Activated T-helper 2 cell treated with anti-CD3 and anti-CD28 coated beads, Interferon-gamma antibody, Interleukin-2, Interleukin-4, amounts not matched to agents 10 μg/mL and 5 μg/mL and 100 μg/mL, durations not matched to agents 14 hours and 24 hours and 36 hours (primary cell): ENCODE measurements around the gene CDKN2B-AS1. TPM values are rescaled to one million over a fixed set of nuclear protein-coding genes. Genes with fewer than 3 reads are reported as not detected.

Experiments used
- DNase-seq: peaks from one replicate; pipeline ENCODE4 v3.0.0; 2021; ENCODE audit warnings: low spot score
- H3K27ac Mint-ChIP-seq: one replicate; pipeline ENCODE4 v1.8.0; 2021; ENCODE audit warnings: mixed read lengths
- H3K27me3 Mint-ChIP-seq: one replicate; pipeline ENCODE4 v1.8.0; 2021; ENCODE audit warnings: low read depth, mixed read lengths
- H3K36me3 Mint-ChIP-seq: one replicate; pipeline ENCODE4 v1.8.0; 2021; ENCODE audit warnings: low read depth, mixed read lengths
- H3K4me1 Mint-ChIP-seq: one replicate; pipeline ENCODE4 v1.8.0; 2021; ENCODE audit warnings: low read depth, mixed read lengths
- H3K4me3 Mint-ChIP-seq: one replicate; pipeline ENCODE4 v1.8.0; 2021; ENCODE audit warnings: low read depth, mild to moderate bottlenecking, moderate library complexity, mixed read lengths
- H3K9me3 Mint-ChIP-seq: one replicate; pipeline ENCODE4 v1.8.0; 2021; ENCODE audit warnings: mixed read lengths
- intact Hi-C: fragments of 100-400 bp; cut with micrococcal nuclease; formaldehyde crosslinking; loops from one replicate; pipeline ENCODE4 v1.15.1; 2023
- total RNA-seq: library from RNA; stranded (reverse); gene quantifications from 2 replicates; pipeline ENCODE4 v1.2.3, GENCODE V29; 2022

Gene CDKN2B-AS1
- total RNA-seq, 1 donor from 2014 or later = 0.82 TPM

DNA sequence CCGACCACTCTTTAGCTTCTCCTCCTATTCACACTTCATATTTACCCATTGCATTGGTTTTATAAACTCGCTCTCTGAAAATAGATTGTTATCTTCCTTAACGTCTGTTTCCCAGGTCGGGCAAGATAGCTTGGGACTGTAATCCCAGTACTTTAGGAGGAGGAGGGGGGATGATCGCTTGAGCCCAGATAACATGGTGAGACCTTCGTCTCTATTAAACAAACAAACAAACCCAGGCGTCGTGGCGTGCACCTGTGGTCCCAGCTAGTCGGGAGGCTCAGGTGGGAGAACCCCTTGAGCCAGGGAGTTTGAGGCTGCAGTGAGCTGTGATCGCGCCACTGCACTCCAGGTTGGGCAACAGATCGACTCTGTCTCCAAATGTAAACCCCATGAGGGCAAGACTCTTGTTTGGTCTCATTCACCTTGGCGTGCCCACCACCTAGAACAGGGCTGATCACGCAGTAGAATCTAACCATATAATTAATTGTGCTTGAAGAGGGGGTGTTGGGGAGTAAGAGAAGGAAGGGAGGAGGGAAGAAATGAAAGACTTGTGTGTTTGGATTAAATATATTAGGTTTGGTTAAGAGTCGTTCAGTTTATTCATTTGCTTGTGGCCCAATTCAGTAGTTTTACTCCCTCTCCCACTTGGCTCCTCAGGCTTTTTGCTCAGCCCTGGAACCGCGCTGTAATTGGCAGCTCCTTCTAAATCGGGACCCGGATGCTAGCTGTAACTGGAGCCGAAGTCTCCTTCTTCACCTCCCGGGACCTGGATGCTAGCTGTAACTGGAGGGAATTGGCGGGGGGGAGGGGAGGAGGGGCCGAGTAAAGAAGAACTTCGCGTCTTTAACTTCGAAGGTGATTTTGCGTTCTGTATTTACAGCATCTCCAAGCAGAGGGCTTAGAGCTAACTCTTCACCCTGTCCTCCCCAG, 25.3 kb upstream of the CDKN2B-AS1 start:
- no peak for DNase-seq
- peaks cover 88% of the 10 kb centered on the region for H3K27me3 Mint-ChIP-seq
- intact Hi-C loops = loop anchor here (5.0 kb wide), 1 partner anchor 478 kb away; the partner anchor contains the start of gene DMRTA1
- no peak overlapping the region for H3K4me3 Mint-ChIP-seq
- peaks cover 30% of the 10 kb centered on the region for H3K36me3 Mint-ChIP-seq
- peaks cover 12% of the 10 kb centered on the region for H3K9me3 Mint-ChIP-seq
- H3K4me1 Mint-ChIP-seq = peaks cover 29% of the 10 kb centered on the region
- peak overlapping the region; percentile 23 for H3K27ac Mint-ChIP-seq

GRCh38 chr9:21969951-21970799, 24.4 kb upstream of the CDKN2B-AS1 start:
- Mint-ChIP-seq H3K4me1 (peaks cover 33% of the 10 kb centered on the region), H3K4me3 (no peak overlapping the region), H3K9me3 (peaks cover 12% of the 10 kb centered on the region), H3K27me3 (peaks cover 89% of the 10 kb centered on the region), H3K27ac (no peak overlapping the region), H3K36me3 (peaks cover 30% of the 10 kb centered on the region)
- no peak for DNase-seq
- intact Hi-C loops = loop anchor here (5.0 kb wide), 1 partner anchor 477 kb away; the partner anchor contains the start of gene DMRTA1

- Mint-ChIP-seq H3K27me3 (peaks cover 90% of the 10 kb centered on the region), H3K4me1 (peaks cover 29% of the 10 kb centered on the region), H3K9me3 (peaks cover 12% of the 10 kb centered on the region), H3K36me3 (peaks cover 28% of the 10 kb centered on the region), H3K4me3 (no peak overlapping the region), H3K27ac (no peak overlapping the region)
- DNase-seq = no peak
- intact Hi-C loops = no loop called here
Observed at GRCh38 chr9:21970800-21971640, 23.6 kb upstream of the CDKN2B-AS1 start.

- peaks cover 25% of the 10 kb centered on the region for H3K4me1 Mint-ChIP-seq
- H3K27ac Mint-ChIP-seq = no peak overlapping the region
- no peak overlapping the region for H3K4me3 Mint-ChIP-seq
- intact Hi-C loops = no loop called here
- DNase-seq = no peak
- peaks cover 12% of the 10 kb centered on the region for H3K9me3 Mint-ChIP-seq
- H3K36me3 Mint-ChIP-seq = peaks cover 25% of the 10 kb centered on the region
- peaks cover 91% of the 10 kb centered on the region for H3K27me3 Mint-ChIP-seq
Observed at GRCh38 chr9:21972361-21972760, 22.2 kb upstream of the CDKN2B-AS1 start.

- intact Hi-C loops = loop anchor here (2.0 kb wide), 4 partner anchors 14 to 144 kb away; no protein-coding TSS in a partner anchor
- no peak for DNase-seq
- Mint-ChIP-seq H3K4me3 (peak overlapping the region; percentile 83), H3K27ac (no peak overlapping the region), H3K36me3 (peaks cover 14% of the 10 kb centered on the region), H3K9me3 (peaks cover 4% of the 10 kb centered on the region), H3K27me3 (peaks cover 87% of the 10 kb centered on the region), H3K4me1 (peaks cover 19% of the 10 kb centered on the region)
Observed at GRCh38 chr9:21974343-21974721, 20.3 kb upstream of the CDKN2B-AS1 start.

- intact Hi-C loops = loop anchor here (1.0 to 5.0 kb wide), 7 partner anchors 10 to 1847 kb away; partner anchors contain the start of genes CDKN2A and CDKN2B-AS1
- no peak for DNase-seq
- H3K36me3 Mint-ChIP-seq = peaks cover 11% of the 10 kb centered on the region
- peaks cover 87% of the 10 kb centered on the region for H3K27me3 Mint-ChIP-seq
- peaks cover 22% of the 10 kb centered on the region for H3K4me1 Mint-ChIP-seq
- H3K27ac Mint-ChIP-seq = peak overlapping the region; percentile 50
- peak overlapping the region; percentile 83 for H3K4me3 Mint-ChIP-seq
- peaks cover 3% of the 10 kb centered on the region for H3K9me3 Mint-ChIP-seq
Observed at GRCh38 chr9:21974722-21975409, 19.7 kb upstream of the CDKN2B-AS1 start.

DNA sequence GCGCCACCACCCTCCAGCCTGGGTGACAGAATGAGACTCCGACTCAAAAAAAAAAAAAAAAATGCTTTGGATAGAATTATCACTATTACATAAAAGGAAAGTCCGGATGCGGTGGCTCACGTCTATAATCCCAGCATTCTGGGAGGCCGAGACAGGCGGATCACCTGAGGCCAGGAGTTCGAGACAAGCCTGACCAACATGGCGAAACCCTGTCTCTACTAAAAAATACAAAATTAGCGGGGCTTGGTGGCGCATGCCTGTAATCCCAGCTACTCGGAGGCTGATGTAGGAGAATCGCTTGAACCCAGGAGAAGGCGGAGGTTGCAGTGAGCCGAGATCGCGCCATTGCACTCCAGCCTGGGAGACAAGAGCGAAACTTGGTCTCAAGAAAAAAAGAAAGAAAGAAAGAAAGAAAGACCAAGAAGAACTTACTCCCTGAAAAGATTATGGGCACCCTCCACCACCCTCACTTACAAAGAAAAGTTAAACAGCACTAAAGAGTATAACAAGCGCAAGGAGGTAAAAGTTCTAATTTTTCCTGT, 18.2 kb upstream of the CDKN2B-AS1 start:
- Mint-ChIP-seq H3K27me3 (peaks cover 80% of the 10 kb centered on the region), H3K36me3 (no peaks in the 10 kb centered on the region), H3K27ac (no peak overlapping the region), H3K4me3 (no peak overlapping the region), H3K9me3 (no peaks in the 10 kb centered on the region), H3K4me1 (peaks cover 19% of the 10 kb centered on the region)
- intact Hi-C loops = loop anchor here (5.0 kb wide), 1 partner anchor 1846 kb away; no protein-coding TSS in a partner anchor
- no peak for DNase-seq

GRCh38 chr9:21982391-21982790, 12.2 kb upstream of the CDKN2B-AS1 start:
- H3K4me1 Mint-ChIP-seq = peaks cover 13% of the 10 kb centered on the region

GRCh38 chr9:21982861-21983560, 11.6 kb upstream of the CDKN2B-AS1 start:
- Mint-ChIP-seq H3K4me3 (no peak overlapping the region), H3K4me1 (peaks cover 17% of the 10 kb centered on the region), H3K27me3 (peaks cover 70% of the 10 kb centered on the region), H3K9me3 (no peaks in the 10 kb centered on the region), H3K36me3 (no peaks in the 10 kb centered on the region), H3K27ac (no peak overlapping the region)
- no peak for DNase-seq
- intact Hi-C loops = no loop called here

More at GRCh38 chr9:21982391-21982790, 12.2 kb upstream of the CDKN2B-AS1 start:
- intact Hi-C loops = no loop called here
- Mint-ChIP-seq H3K4me3 (no peak overlapping the region), H3K36me3 (no peaks in the 10 kb centered on the region), H3K9me3 (no peaks in the 10 kb centered on the region), H3K27ac (no peak overlapping the region), H3K27me3 (peaks cover 70% of the 10 kb centered on the region)
- DNase-seq = no peak

DNA sequence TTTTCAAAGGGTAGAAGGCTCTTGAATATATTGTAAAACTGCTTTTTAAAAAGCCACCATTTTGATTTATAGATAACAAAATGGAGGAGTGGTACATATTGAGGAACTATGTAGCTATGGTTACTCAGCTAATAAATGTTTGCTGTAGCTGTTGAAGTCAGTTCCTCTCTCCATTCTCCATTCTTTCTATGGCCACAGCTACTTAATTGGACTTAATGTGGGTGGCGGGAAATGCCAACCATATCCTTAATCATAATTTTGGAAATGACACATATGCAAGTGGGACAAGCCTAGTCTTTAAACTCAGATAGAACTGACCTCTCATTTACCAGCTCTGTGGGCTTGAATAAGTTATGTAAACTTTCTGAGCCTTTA, 11.0 kb upstream of the CDKN2B-AS1 start:
- H3K4me3 Mint-ChIP-seq = no peak overlapping the region

GRCh38 chr9:21984101-21984500, 10.5 kb upstream of the CDKN2B-AS1 start:
- intact Hi-C loops = no loop called here
- H3K4me1 Mint-ChIP-seq = peaks cover 20% of the 10 kb centered on the region
- peaks cover 9% of the 10 kb centered on the region for H3K36me3 Mint-ChIP-seq
- peaks cover 71% of the 10 kb centered on the region for H3K27me3 Mint-ChIP-seq
- no peak overlapping the region for H3K27ac Mint-ChIP-seq
- no peak for DNase-seq
- no peak overlapping the region for H3K4me3 Mint-ChIP-seq
- no peaks in the 10 kb centered on the region for H3K9me3 Mint-ChIP-seq

More for the DNA sequence above, 11.0 kb upstream of the CDKN2B-AS1 start:
- peaks cover 20% of the 10 kb centered on the region for H3K4me1 Mint-ChIP-seq
- H3K9me3 Mint-ChIP-seq = no peaks in the 10 kb centered on the region
- H3K27me3 Mint-ChIP-seq = peaks cover 72% of the 10 kb centered on the region
- no peak for DNase-seq
- H3K27ac Mint-ChIP-seq = no peak overlapping the region
- peaks cover 4% of the 10 kb centered on the region for H3K36me3 Mint-ChIP-seq
- intact Hi-C loops = no loop called here
